Left forelimb (tissue), 1 donor: ENCODE measurements around the gene CHD1L.
A peak's percentile ranks its signal among the peaks of the same experiment; 100 is the strongest.
"Not testable (repeated sequence)": the region's sequence is repeated elsewhere in the genome, so short reads cannot be mapped to it uniquely, and the experiment has no call there.

Experiments
- DNase-seq: peaks from one replicate; pipeline ENCODE4 v3.0.0-alpha.2; 2018; ENCODE audit warnings: low spot score

Gene CHD1L

GRCh38 chr1:147233903-147234302, 8.6 kb upstream of the CHD1L start:
- DNase-seq = not testable (repeated sequence)

GRCh38 chr1:147235822-147236221, 6.7 kb upstream of the CHD1L start:
- DNase-seq = no peak

GRCh38 chr1:147236448-147236847, 6.0 kb upstream of the CHD1L start:
- DNase-seq = no peak

- DNase-seq = no peak
Measured at GRCh38 chr1:147236959-147237791, 5.3 kb upstream of the CHD1L start.

GRCh38 chr1:147238053-147238902, 4.2 kb upstream of the CHD1L start:
- no peak for DNase-seq

GRCh38 chr1:147238925-147239820, 3.3 kb upstream of the CHD1L start:
- no peak for DNase-seq

- not testable (repeated sequence) for DNase-seq
Measured at GRCh38 chr1:147240131-147240721, 2.3 kb upstream of the CHD1L start.

- no peak for DNase-seq
Measured at GRCh38 chr1:147241934-147242448, 493 bp upstream of the CHD1L start.

- DNase-seq = peak; percentile 70
Measured at GRCh38 chr1:147243228-147243685, 773 bp downstream of the CHD1L start.

GRCh38 chr1:147243841-147244240, 1.4 kb downstream of the CHD1L start:
- DNase-seq = no peak

GRCh38 chr1:147245129-147245528, 2.6 kb downstream of the CHD1L start:
- no peak for DNase-seq

GRCh38 chr1:147245586-147246021, 3.1 kb downstream of the CHD1L start:
- no peak for DNase-seq

GRCh38 chr1:147246044-147246690, 3.7 kb downstream of the CHD1L start:
- DNase-seq = no peak

GRCh38 chr1:147246910-147247655, 4.6 kb downstream of the CHD1L start:
- DNase-seq = no peak

- DNase-seq = no peak
Measured at GRCh38 chr1:147247656-147248238, 5.3 kb downstream of the CHD1L start.

GRCh38 chr1:147252540-147252939, 10.1 kb downstream of the CHD1L start:
- DNase-seq = no peak

- no peak for DNase-seq
Measured at GRCh38 chr1:147260956-147261355, 18.5 kb downstream of the CHD1L start.

GRCh38 chr1:147264158-147264768, 21.8 kb downstream of the CHD1L start:
- DNase-seq = no peak

GRCh38 chr1:147266381-147266780, 23.9 kb downstream of the CHD1L start:
- DNase-seq = no peak
